ENCODE data around the gene PUS7.
"Not testable (repeated sequence)": the region's sequence is repeated elsewhere in the genome, so short reads cannot be mapped to it uniquely, and the experiment has no call there.

PUS7 gene

GRCh38 chr7:105521717-105522463, at the start of gene PUS7:
TSS of gene PUS7 (minus strand) at chr7:105522271. CDS start at chr7:105508512, 13,759 bp downstream.
- peak; percentile 59 for DNase-seq

- no peak for DNase-seq
Measured at GRCh38 chr7:105567821-105568220, 45.8 kb upstream of the PUS7 start.

- no peak for DNase-seq
Measured at GRCh38 chr7:105567024-105567423, 45.0 kb upstream of the PUS7 start.

GRCh38 chr7:105565190-105565589, 43.1 kb upstream of the PUS7 start:
- DNase-seq: no peak

- no peak for DNase-seq
Measured at GRCh38 chr7:105559926-105560325, 37.9 kb upstream of the PUS7 start.

GRCh38 chr7:105538339-105538738, 16.3 kb upstream of the PUS7 start:
- no peak for DNase-seq

GRCh38 chr7:105532709-105533460, 10.8 kb upstream of the PUS7 start:
- no peak for DNase-seq

GRCh38 chr7:105531792-105532671, 10.0 kb upstream of the PUS7 start, which contains the start of gene RINT1:
TSS of gene RINT1 (plus strand) at chr7:105532201. CDS start at chr7:105532316, 115 bp downstream.
- DNase-seq: peak; percentile 90

GRCh38 chr7:105530546-105530945, 8.5 kb upstream of the PUS7 start:
- DNase-seq: no peak

- no peak for DNase-seq
Measured at GRCh38 chr7:105530126-105530525, 8.1 kb upstream of the PUS7 start.

GRCh38 chr7:105527737-105528136, 5.7 kb upstream of the PUS7 start:
- not testable (repeated sequence) for DNase-seq

GRCh38 chr7:105524840-105525239, 2.8 kb upstream of the PUS7 start:
- no peak for DNase-seq

- not testable (repeated sequence) for DNase-seq
Measured at GRCh38 chr7:105524423-105524822, 2.4 kb upstream of the PUS7 start.

GRCh38 chr7:105521027-105521716, 899 bp downstream of the PUS7 start:
- DNase-seq: peak; percentile 23

GRCh38 chr7:105520620-105521019, 1.5 kb downstream of the PUS7 start:
- not testable (repeated sequence) for DNase-seq

GRCh38 chr7:105519353-105519752, 2.7 kb downstream of the PUS7 start:
- DNase-seq: no peak

GRCh38 chr7:105515610-105516009, 6.5 kb downstream of the PUS7 start:
- DNase-seq: not testable (repeated sequence)

GRCh38 chr7:105512926-105513526, 9.0 kb downstream of the PUS7 start:
- DNase-seq: no peak

- no peak for DNase-seq
Measured at GRCh38 chr7:105512415-105512814, 9.7 kb downstream of the PUS7 start.

GRCh38 chr7:105502173-105502572, 19.9 kb downstream of the PUS7 start:
- no peak for DNase-seq

GRCh38 chr7:105497016-105497415, 25.1 kb downstream of the PUS7 start:
- no peak for DNase-seq

- DNase-seq: no peak
Measured at GRCh38 chr7:105496521-105496920, 25.6 kb downstream of the PUS7 start.
